CD4-positive, CD25-positive, alpha-beta regulatory T cell (primary cell): ENCODE data around the gene GPR6. TPM values are rescaled to one million over a fixed set of nuclear protein-coding genes. Genes with fewer than 3 reads are reported as not detected.
A peak's percentile ranks its signal among the peaks of the same experiment; 100 is the strongest.

Source experiments
- ATAC-seq, 2 donors: fragments of 150-1000 bp; cut with Tn5 transposase; one replicate each; pipeline ENCODE4 v1.10.0; 2021; ENCODE audit warnings: low read depth in 2 of 2, moderate number of reproducible peaks in 2 of 2, moderate library complexity in 1 of 2
- DNase-seq, 3 donors: peaks; one replicate each; pipeline versions ENCODE4 v3.0.0 to v3.0.0-alpha.2; 2012 to 2022; ENCODE audit warnings: mixed read lengths in 1 of 3
- H3K27ac ChIP-seq: one replicate; pipeline ENCODE4 v1.7.0; 2013; ENCODE audit warnings: mild to moderate bottlenecking, low read length; ENCODE audit not compliant: insufficient read depth, poor library complexity, severe bottlenecking
- H3K27me3 ChIP-seq: one replicate; pipeline ENCODE4 v1.7.0; 2013; ENCODE audit warnings: low read length; ENCODE audit not compliant: control insufficient read depth, insufficient read depth
- H3K36me3 ChIP-seq: one replicate; pipeline ENCODE4 v1.7.0; 2013; ENCODE audit warnings: mild to moderate bottlenecking, low read length, moderate library complexity; ENCODE audit not compliant: control insufficient read depth, insufficient read depth
- H3K4me1 ChIP-seq: 2 replicates; pipeline ENCODE4 v1.7.0; 2013; ENCODE audit warnings: mild to moderate bottlenecking, low read length; ENCODE audit not compliant: insufficient read depth, control insufficient read depth, poor library complexity, severe bottlenecking
- H3K4me3 ChIP-seq: one replicate; pipeline ENCODE4 v1.7.0; 2013; ENCODE audit warnings: low read depth, mild to moderate bottlenecking, low read length, moderate library complexity
- H3K9me3 ChIP-seq, 2 experiments: 1 replicate in 1 of 2; 2 replicates in 1 of 2; pipeline ENCODE4 v1.7.0; 2013; ENCODE audit warnings: low read length in 2 of 2, mild to moderate bottlenecking in 1 of 2, moderate library complexity in 1 of 2; ENCODE audit not compliant: control insufficient read depth in 2 of 2
- H3K27ac Mint-ChIP-seq, 3 donors: one replicate each; pipeline ENCODE4 v1.8.0; 2020 to 2022; ENCODE audit warnings: mild to moderate bottlenecking in 3 of 3, mixed read lengths in 3 of 3, moderate library complexity in 2 of 3
- H3K27me3 Mint-ChIP-seq: one replicate; pipeline ENCODE4 v1.8.0; 2022; ENCODE audit warnings: mild to moderate bottlenecking, mixed read lengths
- H3K36me3 Mint-ChIP-seq: one replicate; pipeline ENCODE4 v1.8.0; 2020; ENCODE audit warnings: mixed read lengths
- H3K4me1 Mint-ChIP-seq, 4 donors: one replicate each; pipeline ENCODE4 v1.8.0; 2020 to 2022; ENCODE audit warnings: mixed read lengths in 4 of 4, mild to moderate bottlenecking in 1 of 4
- H3K4me3 Mint-ChIP-seq, 4 donors: one replicate each; pipeline ENCODE4 v1.8.0; 2020 to 2022; ENCODE audit warnings: mild to moderate bottlenecking in 4 of 4, mixed read lengths in 4 of 4, moderate library complexity in 3 of 4
- H3K9me3 Mint-ChIP-seq, 7 donors: one replicate each; pipeline ENCODE4 v1.8.0; 2020 to 2022; ENCODE audit warnings: mixed read lengths in 7 of 7, mild to moderate bottlenecking in 3 of 7, moderate library complexity in 2 of 7
- polyA plus RNA-seq, 4 donors: library from polyadenylated mRNA; unstranded; fragments of 300-500 nt; fragmentation: Illumina TruSeq; gene quantifications; one replicate each; pipeline ENCODE4 v1.2.3, GENCODE V29; 2021
- total RNA-seq: library from RNA; stranded (reverse); gene quantifications from one replicate; pipeline ENCODE4 v1.2.3, GENCODE V29; 2022

Gene GPR6
- total and polyA plus RNA-seq, 5 donors from 2014 or later: not detected

DNA sequence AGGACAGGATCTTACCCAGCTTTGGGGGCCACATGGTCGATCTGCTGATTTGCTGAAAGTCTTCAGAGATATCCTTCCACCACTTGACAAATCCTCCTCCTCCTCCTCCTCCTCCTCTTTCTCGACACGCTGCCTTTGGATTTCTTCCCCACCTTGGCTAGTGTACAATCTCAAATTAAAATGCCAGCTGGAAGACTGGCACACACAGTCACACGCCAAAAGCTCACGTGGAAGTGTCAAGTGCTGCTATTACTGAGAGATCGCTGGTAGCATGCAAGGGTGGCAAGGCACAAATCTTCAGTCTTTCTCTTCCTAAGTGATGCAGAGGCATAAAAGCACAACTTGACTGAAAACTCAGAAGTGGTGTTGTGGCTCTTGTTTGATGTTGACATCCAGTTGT is 35.3 kb downstream of the GPR6 start:
- Histone ChIP-seq H3K4me3 (no peak overlapping the region), H3K27ac (no peak overlapping the region), H3K27me3 (peaks cover 4% of the 10 kb centered on the region), H3K36me3 (no peaks in the 10 kb centered on the region), H3K4me1 (no peaks in the 10 kb centered on the region), H3K9me3 (no peaks in the 10 kb centered on the region)
- H3K9me3 Mint-ChIP-seq: peaks cover 0 to 5% (median 0%) of the 10 kb centered on the region in 7 donors
- no peak overlapping the region for H3K27ac Mint-ChIP-seq
- no peak overlapping the region for H3K4me3 Mint-ChIP-seq
- H3K36me3 Mint-ChIP-seq: no peaks in the 10 kb centered on the region
- no peak for DNase-seq
- H3K4me1 Mint-ChIP-seq: no peaks in the 10 kb centered on the region
- ATAC-seq: no peak
- H3K27me3 Mint-ChIP-seq: peaks cover 16% of the 10 kb centered on the region

DNA sequence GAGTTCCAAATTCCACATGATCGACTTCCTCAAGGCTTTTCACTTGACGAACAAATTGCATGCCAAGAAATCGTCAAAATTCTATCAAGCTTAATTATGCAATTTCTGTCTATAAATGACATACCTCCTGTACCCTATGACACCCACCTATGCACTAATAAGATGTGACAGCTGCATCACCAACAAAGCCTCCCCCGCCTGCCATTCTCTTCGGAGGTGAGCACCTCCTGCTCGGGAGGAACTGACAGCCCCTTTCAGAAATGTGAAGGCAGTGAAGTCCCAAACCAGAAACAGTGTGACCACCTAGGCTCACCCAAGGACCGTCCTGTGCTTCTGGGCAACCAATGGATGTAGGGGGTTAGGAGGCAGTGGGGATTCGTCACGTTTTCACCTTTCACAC is 37.1 kb downstream of the GPR6 start:
- DNase-seq (no peak), ATAC-seq (no peak)
- H3K4me1 ChIP-seq: no peaks in the 10 kb centered on the region
- no peaks in the 10 kb centered on the region for H3K9me3 ChIP-seq
- Mint-ChIP-seq H3K4me1 (no peaks in the 10 kb centered on the region), H3K36me3 (no peaks in the 10 kb centered on the region), H3K27ac (no peak overlapping the region), H3K9me3 (peaks cover 0 to 5% (median 0%) of the 10 kb centered on the region in 7 donors), H3K27me3 (peaks cover 14% of the 10 kb centered on the region), H3K4me3 (no peak overlapping the region)
- no peak overlapping the region for H3K4me3 ChIP-seq
- H3K27me3 ChIP-seq: peaks cover 4% of the 10 kb centered on the region
- no peak overlapping the region for H3K27ac ChIP-seq
- H3K36me3 ChIP-seq: no peaks in the 10 kb centered on the region

DNA sequence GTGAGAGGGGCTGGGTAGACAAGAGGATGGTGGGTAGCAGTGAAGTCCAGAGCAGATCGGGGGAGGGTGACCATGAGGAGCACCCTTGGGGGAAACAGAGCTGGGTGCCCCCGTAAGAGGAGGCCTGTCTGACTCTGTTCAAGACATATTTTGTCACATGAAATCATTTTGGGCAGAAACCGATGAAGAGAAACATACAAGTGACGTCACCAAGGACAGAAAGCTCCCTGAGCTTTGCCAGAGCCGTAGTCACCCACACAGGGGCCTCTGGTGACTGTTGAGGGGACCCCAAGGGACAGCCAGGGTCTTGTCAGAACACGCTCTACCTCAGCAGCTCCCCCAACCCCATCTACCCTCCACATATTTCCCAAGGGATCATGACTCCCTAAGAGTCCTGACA is 39.2 kb downstream of the GPR6 start:
- DNase-seq (no peak), ATAC-seq (no peak)
- Mint-ChIP-seq H3K27me3 (peaks cover 11% of the 10 kb centered on the region), H3K9me3 (peaks cover 0 to 4% (median 0%) of the 10 kb centered on the region in 7 donors), H3K4me3 (no peak overlapping the region), H3K27ac (no peak overlapping the region), H3K36me3 (no peaks in the 10 kb centered on the region), H3K4me1 (peaks cover 0 to 9% (median 4%) of the 10 kb centered on the region in 4 donors)
- Histone ChIP-seq H3K9me3 (no peaks in the 10 kb centered on the region), H3K4me3 (no peak overlapping the region), H3K4me1 (no peaks in the 10 kb centered on the region), H3K27me3 (peaks cover 4% of the 10 kb centered on the region), H3K27ac (no peak overlapping the region), H3K36me3 (no peaks in the 10 kb centered on the region)

DNA sequence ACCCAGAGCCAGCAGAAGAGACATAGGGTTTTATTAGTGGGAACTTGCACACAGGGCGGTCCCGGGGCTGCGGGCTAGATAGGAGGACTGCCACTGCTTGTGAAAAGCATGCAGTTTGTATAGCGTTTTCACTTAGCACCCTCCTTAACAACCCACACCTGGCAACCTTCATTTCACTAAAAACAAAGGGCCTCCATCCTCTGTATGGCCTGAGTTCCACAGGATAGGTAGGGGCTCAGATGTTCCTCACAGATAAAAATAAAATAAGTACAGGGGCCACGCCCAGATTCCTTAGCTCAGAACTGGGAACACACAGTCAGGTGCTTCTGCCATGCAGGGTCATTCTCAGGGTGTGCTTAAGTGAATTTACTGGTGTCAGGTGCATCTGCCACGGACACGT is 39.8 kb downstream of the GPR6 start:
- Mint-ChIP-seq H3K27ac (no peak overlapping the region), H3K4me1 (peaks cover 0 to 9% (median 4%) of the 10 kb centered on the region in 4 donors), H3K9me3 (peaks cover 0 to 2% (median 0%) of the 10 kb centered on the region in 7 donors), H3K4me3 (no peak overlapping the region), H3K36me3 (no peaks in the 10 kb centered on the region), H3K27me3 (peaks cover 11% of the 10 kb centered on the region)
- Histone ChIP-seq H3K9me3 (no peaks in the 10 kb centered on the region), H3K27me3 (peaks cover 4% of the 10 kb centered on the region), H3K4me3 (no peak overlapping the region), H3K36me3 (no peaks in the 10 kb centered on the region), H3K4me1 (no peaks in the 10 kb centered on the region), H3K27ac (no peak overlapping the region)
- ATAC-seq (no peak), DNase-seq (no peak)

DNA sequence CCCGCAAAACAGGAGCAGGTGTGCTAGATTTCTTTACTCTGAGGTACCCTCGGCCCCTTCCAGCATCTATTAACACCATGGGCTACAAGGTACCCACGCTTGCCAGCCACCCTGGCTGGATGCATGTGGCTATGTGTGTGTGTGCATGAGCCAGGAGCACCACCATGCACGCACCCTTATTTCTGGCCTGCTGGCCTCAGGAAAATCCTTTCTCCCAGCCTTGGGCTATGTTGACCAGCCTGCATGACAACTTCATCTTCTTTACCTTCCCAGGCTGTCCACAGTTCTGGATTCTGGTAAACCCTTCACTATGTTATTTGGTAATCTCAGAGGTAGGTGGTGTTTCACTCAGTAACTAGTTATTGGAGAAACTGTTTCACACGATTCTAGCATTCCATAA is 40.4 kb downstream of the GPR6 start:
- H3K36me3 Mint-ChIP-seq: no peaks in the 10 kb centered on the region
- peaks cover 0 to 2% (median 0%) of the 10 kb centered on the region in 7 donors for H3K9me3 Mint-ChIP-seq
- no peak overlapping the region for H3K4me3 Mint-ChIP-seq
- Histone ChIP-seq H3K4me3 (no peak overlapping the region), H3K27ac (no peak overlapping the region), H3K4me1 (no peaks in the 10 kb centered on the region), H3K27me3 (peaks cover 4% of the 10 kb centered on the region), H3K36me3 (no peaks in the 10 kb centered on the region), H3K9me3 (no peaks in the 10 kb centered on the region)
- ATAC-seq: no peak
- H3K4me1 Mint-ChIP-seq: peaks cover 0 to 9% (median 4%) of the 10 kb centered on the region in 4 donors
- DNase-seq: no peak
- H3K27ac Mint-ChIP-seq: no peak overlapping the region
- peaks cover 7% of the 10 kb centered on the region for H3K27me3 Mint-ChIP-seq

DNA sequence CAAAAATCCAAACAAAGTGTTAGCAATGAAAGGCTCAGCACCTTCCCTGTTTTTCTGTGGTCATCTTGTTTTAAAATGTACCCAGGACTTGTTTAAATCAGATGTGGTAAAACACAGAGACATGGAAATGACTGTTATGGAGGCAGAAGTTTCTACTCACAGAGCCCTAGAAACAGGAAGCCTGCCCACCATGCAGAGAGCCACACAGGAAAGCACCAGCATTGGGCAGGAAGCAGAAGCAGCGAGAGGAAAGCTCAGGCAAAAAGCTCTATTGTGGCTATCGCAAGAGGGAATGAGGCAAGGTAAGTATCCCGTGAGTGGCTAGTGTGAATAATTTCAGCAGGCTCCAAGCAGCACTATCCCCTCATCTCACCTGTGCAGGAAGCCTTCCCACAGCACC is 42.8 kb downstream of the GPR6 start:
- Histone ChIP-seq H3K4me3 (no peak overlapping the region), H3K27me3 (no peaks in the 10 kb centered on the region), H3K36me3 (no peaks in the 10 kb centered on the region), H3K4me1 (no peaks in the 10 kb centered on the region), H3K9me3 (no peaks in the 10 kb centered on the region), H3K27ac (no peak overlapping the region)
- Mint-ChIP-seq H3K27ac (no peak overlapping the region), H3K4me3 (no peak overlapping the region), H3K27me3 (peaks cover 5% of the 10 kb centered on the region), H3K36me3 (no peaks in the 10 kb centered on the region), H3K9me3 (peaks cover 0 to under 1% (median 0%) of the 10 kb centered on the region in 7 donors), H3K4me1 (peaks cover 0 to 9% (median 4%) of the 10 kb centered on the region in 4 donors)
- ATAC-seq (no peak), DNase-seq (peak in 1 of 3 donors; percentile 24)

DNA sequence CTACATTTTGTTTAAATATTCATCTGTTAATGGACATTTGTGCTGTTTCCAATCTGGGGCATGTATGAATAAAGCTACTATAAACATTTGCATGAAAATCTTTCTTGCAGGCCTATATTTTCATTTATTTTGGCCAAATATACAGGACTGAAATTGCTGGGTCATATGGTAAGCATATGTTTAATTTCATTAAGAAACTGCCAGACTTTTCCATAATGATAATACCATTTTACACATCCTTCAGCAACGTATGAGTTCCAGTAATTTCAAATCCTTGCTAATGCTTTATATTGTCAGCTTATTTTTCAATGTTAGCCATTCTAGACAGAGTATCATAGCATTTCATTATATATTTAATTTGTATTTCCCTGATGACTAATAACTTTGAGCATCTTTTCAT is 51.0 kb downstream of the GPR6 start:
- H3K27me3 ChIP-seq: peaks cover 1% of the 10 kb centered on the region
- no peak for DNase-seq
- H3K4me3 ChIP-seq: no peak overlapping the region
- no peak overlapping the region for H3K27ac ChIP-seq
- peaks cover 0 to 2% (median 0%) of the 10 kb centered on the region in 7 donors for H3K9me3 Mint-ChIP-seq
- H3K27me3 Mint-ChIP-seq: peaks cover 4% of the 10 kb centered on the region
- no peaks in the 10 kb centered on the region for H3K9me3 ChIP-seq
- no peaks in the 10 kb centered on the region for H3K4me1 ChIP-seq
- H3K36me3 Mint-ChIP-seq: no peaks in the 10 kb centered on the region
- no peak for ATAC-seq
- H3K4me3 Mint-ChIP-seq: no peak overlapping the region
- no peaks in the 10 kb centered on the region for H3K4me1 Mint-ChIP-seq
- H3K27ac Mint-ChIP-seq: no peak overlapping the region
- H3K36me3 ChIP-seq: no peaks in the 10 kb centered on the region
